ENCODE data around the gene TLN1. TPM values are rescaled to one million over a fixed set of nuclear protein-coding genes. Genes with fewer than 3 reads are reported as not detected.

The TLN1 gene
- total RNA-seq, 1 experiment from 2014 or later = 109 TPM

GRCh38 chr9:35658137-35658967 is 73.6 kb downstream of the TLN1 start, which contains the start of gene CCDC107 (continued):
- TF ChIP-seq PRDM15 (CRISPR knock-in tag; IDR thresholded peaks at IDR 0.05) (no peak), OVOL2 (CRISPR knock-in tag; IDR thresholded peaks at IDR 0.05; ENCODE audit: borderline replicate concordance) (no peak), ATF3 (CRISPR knock-in tag; conservative IDR thresholded peaks at IDR 0.05) (no peak), CBFB (CRISPR knock-in tag; IDR thresholded peaks at IDR 0.05; ENCODE audit: low read depth) (0 out of 2 replicates have a peak, but pooled peaks have one; percentile 49), TEAD1 (CRISPR knock-in tag; IDR thresholded peaks at IDR 0.05) (0 out of 2 replicates have a peak, but pooled peaks have one; percentile 52), CREB1 (CRISPR knock-in tag; IDR thresholded peaks at IDR 0.05) (0 out of 2 replicates have a peak, but pooled peaks have one; percentile 37), E2F4 (CRISPR knock-in tag; IDR thresholded peaks at IDR 0.05; ENCODE audit: borderline replicate concordance, low read depth) (0 out of 2 replicates have a peak, but pooled peaks have one; percentile 44), ZMAT4 (CRISPR knock-in tag; IDR thresholded peaks at IDR 0.05) (no peak), ZSCAN18 (CRISPR knock-in tag; IDR thresholded peaks at IDR 0.05) (no peak), NFYB (CRISPR knock-in tag; conservative IDR thresholded peaks at IDR 0.05; ENCODE audit: low read depth) (no peak), ZNF281 (CRISPR knock-in tag; IDR thresholded peaks at IDR 0.05) (0 out of 2 replicates have a peak, but pooled peaks have one; percentile 36), FOXP4 (CRISPR knock-in tag; IDR thresholded peaks at IDR 0.05) (peak; percentile 67; the same call in 1 of the 2 replicates), RELA (CRISPR knock-in tag; IDR thresholded peaks at IDR 0.05; ENCODE audit: borderline replicate concordance) (peak; percentile 85; the same call in 1 of the 2 replicates), FOXP1 (CRISPR knock-in tag; IDR thresholded peaks at IDR 0.05; ENCODE audit: borderline replicate concordance) (peak; percentile 77; the same call in 1 of the 2 replicates), TEAD4 (CRISPR knock-in tag; IDR thresholded peaks at IDR 0.05) (no peak), NFATC4 (CRISPR knock-in tag; IDR thresholded peaks at IDR 0.05) (peak; percentile 72), IRF2 (CRISPR knock-in tag; IDR thresholded peaks at IDR 0.05; ENCODE audit: borderline replicate concordance, low read depth) (no peak), ESRRA (CRISPR knock-in tag; IDR thresholded peaks at IDR 0.05; ENCODE audit: borderline replicate concordance) (no peak; the same call in none of the 2 replicates), E2F5 (CRISPR knock-in tag; IDR thresholded peaks at IDR 0.05) (peak; percentile 54; the same call in 1 of the 2 replicates), ERG (CRISPR knock-in tag; IDR thresholded peaks at IDR 0.05) (0 out of 2 replicates have a peak, but pooled peaks have one; percentile 4)

All from WTC11 (cell line).